Esophagus muscularis mucosa (tissue), 4 donors: Measurements from ENCODE around the gene CSF1.

Experiments used
- CTCF ChIP-seq, 3 experiments: fragments of 200-600 bp in 2 of 3; fragments of 450-650 bp in 1 of 3; sonication (generic) in 2 of 3; IDR thresholded peaks; one replicate each; pipeline ENCODE4 v1.5.1; 2017 to 2019; ENCODE audit warnings: antibody characterized with exemption in 3 of 3, mild to moderate bottlenecking in 2 of 3, moderate library complexity in 1 of 3
- EP300 ChIP-seq: sonication (generic); formaldehyde crosslinking; IDR thresholded peaks from one replicate; pipeline ENCODE4 v1.6.1; 2017; ENCODE audit warnings: antibody characterized with exemption
- POLR2A ChIP-seq: fragments of 450-650 bp; IDR thresholded peaks from one replicate; pipeline ENCODE4 v1.6.1; 2017; ENCODE audit warnings: antibody characterized with exemption, moderate library complexity, mild to moderate bottlenecking, low read depth
- POLR2AphosphoS5 ChIP-seq, 2 donors: sonication (generic); formaldehyde crosslinking; IDR thresholded peaks; one replicate each; pipeline ENCODE4 v1.6.1; 2017; ENCODE audit warnings: antibody characterized with exemption in 2 of 2

- TF ChIP-seq CTCF (IDR thresholded peaks at IDR 0.05) (no peak), POLR2A (no peak), POLR2AphosphoS5 (IDR thresholded peaks at IDR 0.05) (no peak), EP300 (no peak)
Observed at GRCh38 chr1:109885589-109885988, 25.1 kb upstream of the CSF1 start.
